ENCODE data around the gene COMMD3.

GRCh38 chr10:22305721-22306120, 10.5 kb upstream of the COMMD3 start:
- TF ChIP-seq ZNF274 (IDR thresholded peaks at IDR 0.05; ENCODE audit: low read depth, low read length), result no peak
- no peak for TF ChIP-seq YY1 (IDR thresholded peaks at IDR 0.05; ENCODE audit: insufficient read depth, insufficient read length)
